Transverse colon (tissue), 4 donors: ENCODE results near the gene C1orf198. TPM values are rescaled to one million over a fixed set of nuclear protein-coding genes. Genes with fewer than 3 reads are reported as not detected.

Experiments
- DNase-seq: peaks from one replicate; pipeline ENCODE4 v3.0.0-alpha.2; 2019
- H3K27ac ChIP-seq, 4 donors: fragments of 200-600 bp; sonication (generic); 2 replicates each; pipeline ENCODE4 v1.5.1; 2016 to 2018; ENCODE audit warnings: inconsistent platforms in 4 of 4
- H3K27me3 ChIP-seq: fragments of 200-600 bp; sonication (generic); 2 replicates; pipeline ENCODE4 v1.5.1; 2017; ENCODE audit warnings: inconsistent platforms
- H3K36me3 ChIP-seq, 4 donors: fragments of 200-600 bp; sonication (generic); 2 replicates each; pipeline ENCODE4 v1.5.1; 2017 to 2019; ENCODE audit warnings: inconsistent platforms in 4 of 4
- H3K4me1 ChIP-seq, 4 donors: fragments of 200-600 bp; sonication (generic); 2 replicates each; pipeline ENCODE4 v1.5.1; 2017 to 2020; ENCODE audit warnings: inconsistent platforms in 4 of 4
- H3K4me3 ChIP-seq, 4 donors: fragments of 200-600 bp; sonication (generic); 1 replicate in 1 of 4; 2 replicates in 3 of 4; pipeline versions ENCODE4 v1.5.1 to v1.6.1; 2017 to 2019; ENCODE audit warnings: inconsistent platforms in 4 of 4
- H3K9me3 ChIP-seq, 2 donors: fragments of 200-600 bp; sonication (generic); 2 replicates each; pipeline ENCODE4 v1.5.1; 2017 to 2019; ENCODE audit warnings: inconsistent platforms in 2 of 2
- CTCF ChIP-seq, 5 experiments: fragments of 200-600 bp in 3 of 5; fragments of 450-650 bp in 2 of 5; sonication (generic) in 3 of 5; IDR thresholded peaks; 1 replicate in 2 of 5; 2 replicates in 3 of 5; pipeline ENCODE4 v1.5.1; 2016 to 2017; ENCODE audit warnings: antibody characterized with exemption in 5 of 5, inconsistent platforms in 3 of 5, mild to moderate bottlenecking in 2 of 5, moderate library complexity in 1 of 5
- EP300 ChIP-seq: sonication (generic); formaldehyde crosslinking; IDR thresholded peaks from one replicate; pipeline ENCODE4 v1.6.1; 2017; ENCODE audit warnings: antibody characterized with exemption, low read depth
- POLR2A ChIP-seq: fragments of 450-650 bp; IDR thresholded peaks from one replicate; pipeline ENCODE4 v1.6.1; 2016; ENCODE audit warnings: antibody characterized with exemption, mild to moderate bottlenecking, moderate library complexity
- POLR2AphosphoS5 ChIP-seq, 3 donors: sonication (generic); formaldehyde crosslinking; IDR thresholded peaks; one replicate each; pipeline ENCODE4 v1.6.1; 2016; ENCODE audit warnings: antibody characterized with exemption in 3 of 3
- WGBS, 2 donors: methylation state at CpG; one replicate each; pipeline ENCODE4 v1.1.5; 2018; ENCODE audit warnings: low coverage in 1 of 2; 5-methylcytosine and 5-hydroxymethylcytosine counted together
- in situ Hi-C, 4 donors: fragments of 200-750 bp; cut with MboI; loops; one replicate each; pipeline versions ENCODE4 v1.15.0 to v1.15.1; 2017; ENCODE audit warnings: low sequenced_read_pairs in 3 of 4, low pct_ligation_motif_present in 1 of 4, low pct_unique_long_range_greater_than_20kb in 1 of 4
- intact Hi-C: fragments of 100-400 bp; cut with DNase I; formaldehyde crosslinking; loops from one replicate; pipeline ENCODE4 v1.15.1; 2023; ENCODE audit warnings: low total_unique reads
- total RNA-seq, 4 donors: library from RNA; depleted of rRNA; stranded (reverse); fragments of >200 nt; gene quantifications; one replicate each; pipeline ENCODE4 v1.1.0, GENCODE V29; 2016

C1orf198 gene
- total RNA-seq, 4 donors from 2014 or later: 10.8 to 26.7 (median 18.2) TPM

GRCh38 chr1:230796626-230797025 is 71.7 kb downstream of the C1orf198 start:
- intact Hi-C loops (loop anchor here (10.0 kb wide), 1 partner anchor 408 kb away; no protein-coding TSS in a partner anchor), in situ Hi-C loops (loop anchor here in 3 of 4 donors (25.0 kb wide), 1 partner anchor 416 kb away; no protein-coding TSS in a partner anchor)
- H3K27me3 ChIP-seq: no peaks in the 10 kb centered on the region
- H3K9me3 ChIP-seq: no peaks in the 10 kb centered on the region
- no peak overlapping the region for H3K27ac ChIP-seq
- WGBS, 2 donors: 56% methylated on average over 2 of the region's 2 CpGs; no CpG with 5 or more reads in 1 of the 2 donors
- H3K4me1 ChIP-seq: no peaks in the 10 kb centered on the region
- H3K4me3 ChIP-seq: no peak overlapping the region
- TF ChIP-seq EP300 (no peak), CTCF (IDR thresholded peaks at IDR 0.05) (no peak), POLR2AphosphoS5 (IDR thresholded peaks at IDR 0.05) (no peak)
- DNase-seq: no peak
- no peaks in the 10 kb centered on the region for H3K36me3 ChIP-seq

DNA sequence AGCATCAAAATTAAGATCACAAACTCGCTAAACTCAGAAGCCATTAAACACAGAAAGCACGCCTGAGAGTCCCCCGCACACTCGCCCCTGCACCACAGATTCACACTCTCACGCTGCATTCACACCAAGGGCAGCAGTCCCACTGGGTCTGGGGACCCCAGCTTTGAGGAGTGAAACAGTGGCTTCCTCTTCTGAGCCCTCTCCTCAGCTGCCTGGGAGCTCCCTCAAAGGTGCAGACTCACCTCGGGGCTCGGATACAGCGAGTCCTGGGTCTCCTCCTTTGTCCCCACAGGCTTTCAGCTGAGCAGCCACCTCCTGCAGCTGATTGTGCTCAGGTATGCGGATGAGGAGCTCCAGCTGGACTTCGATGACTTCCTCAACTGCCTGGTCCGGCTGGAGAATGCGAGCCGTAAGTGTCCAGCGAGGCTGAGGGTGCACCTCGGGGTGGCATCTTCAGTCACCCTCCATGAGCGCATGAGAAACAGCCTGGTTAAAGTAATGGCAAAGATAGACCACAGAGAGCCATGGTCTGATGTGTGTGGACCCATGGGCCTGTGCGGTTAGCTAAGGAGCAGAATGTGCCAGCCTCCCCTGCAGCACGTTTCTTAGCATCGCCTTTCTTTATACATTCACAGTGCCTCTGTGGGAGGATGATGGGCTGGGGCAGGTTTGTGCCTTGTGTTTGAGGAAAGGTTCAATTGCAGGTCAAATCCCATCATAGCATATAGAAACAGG is 73.3 kb downstream of the C1orf198 start:
- WGBS, 2 donors: 85% methylated on average over 19 of the region's 19 CpGs; no CpG with 5 or more reads in 1 of the 2 donors
- Histone ChIP-seq H3K4me3 (no peak overlapping the region), H3K9me3 (no peaks in the 10 kb centered on the region), H3K4me1 (no peaks in the 10 kb centered on the region), H3K36me3 (no peaks in the 10 kb centered on the region), H3K27ac (no peak overlapping the region), H3K27me3 (no peaks in the 10 kb centered on the region)
- DNase-seq: no peak
- in situ Hi-C loops: loop anchor here in 3 of 4 donors (25.0 kb wide), 1 partner anchor 417 kb away; no protein-coding TSS in a partner anchor
- intact Hi-C loops: loop anchor here (10.0 kb wide), 1 partner anchor 410 kb away; no protein-coding TSS in a partner anchor
- TF ChIP-seq POLR2AphosphoS5 (IDR thresholded peaks at IDR 0.05): no peak
- TF ChIP-seq EP300: no peak
- TF ChIP-seq POLR2A: no peak
- no peak for TF ChIP-seq CTCF (IDR thresholded peaks at IDR 0.05)

GRCh38 chr1:230794431-230794830 is 73.9 kb downstream of the C1orf198 start:
- Histone ChIP-seq H3K36me3 (no peaks in the 10 kb centered on the region), H3K4me1 (no peaks in the 10 kb centered on the region), H3K4me3 (no peak overlapping the region), H3K27ac (no peak overlapping the region), H3K27me3 (no peaks in the 10 kb centered on the region), H3K9me3 (no peaks in the 10 kb centered on the region)
- 68% methylated on average over 5 of the region's 5 CpGs; no CpG with 5 or more reads in 1 of the 2 donors for WGBS, 2 donors
- intact Hi-C loops: loop anchor here (10.0 kb wide), 1 partner anchor 410 kb away; no protein-coding TSS in a partner anchor
- TF ChIP-seq POLR2AphosphoS5 (IDR thresholded peaks at IDR 0.05): no peak
- TF ChIP-seq EP300: no peak
- no peak for TF ChIP-seq POLR2A
- no peak for TF ChIP-seq CTCF (IDR thresholded peaks at IDR 0.05)
- in situ Hi-C loops: loop anchor here in 3 of 4 donors (25.0 kb wide), 1 partner anchor 418 kb away; no protein-coding TSS in a partner anchor
- DNase-seq: no peak

DNA sequence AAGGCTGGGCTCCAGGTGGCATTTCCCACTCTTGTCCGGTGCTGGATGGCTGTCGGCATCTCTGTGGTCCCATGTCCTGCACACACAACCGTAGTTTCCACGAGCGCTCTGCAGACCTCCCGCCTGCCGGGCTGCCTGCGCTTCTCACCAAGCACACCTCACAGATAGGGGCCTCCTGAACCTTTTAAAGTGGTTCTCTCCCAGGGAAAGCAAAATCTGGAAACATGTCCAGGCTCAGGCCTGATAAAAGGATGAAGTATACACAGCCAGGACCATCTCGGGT is 74.9 kb downstream of the C1orf198 start:
- Histone ChIP-seq H3K9me3 (no peaks in the 10 kb centered on the region), H3K27ac (no peak overlapping the region), H3K36me3 (no peaks in the 10 kb centered on the region), H3K27me3 (no peaks in the 10 kb centered on the region), H3K4me1 (no peaks in the 10 kb centered on the region), H3K4me3 (no peak overlapping the region)
- in situ Hi-C loops (loop anchor here in 3 of 4 donors (25.0 kb wide), 1 partner anchor 419 kb away; no protein-coding TSS in a partner anchor), intact Hi-C loops (loop anchor here (10.0 kb wide), 1 partner anchor 411 kb away; no protein-coding TSS in a partner anchor)
- TF ChIP-seq CTCF (IDR thresholded peaks at IDR 0.05): no peak
- no peak for TF ChIP-seq EP300
- TF ChIP-seq POLR2AphosphoS5 (IDR thresholded peaks at IDR 0.05): no peak
- TF ChIP-seq POLR2A: no peak
- DNase-seq: no peak
- WGBS, 2 donors: 75 to 92% methylated on average over 1 to 9 of the region's 9 CpGs
